Mesothelial cell of epicardium (in vitro differentiated cells): ENCODE data around the gene GLIPR2. TPM values are rescaled to one million over a fixed set of nuclear protein-coding genes. Genes with fewer than 3 reads are reported as not detected.

Experiments
- DNase-seq, 2 experiments: peaks; one replicate each; pipeline ENCODE4 v3.0.0; 2021; ENCODE audit warnings: low spot score in 2 of 2; ENCODE audit not compliant: unreplicated experiment in 2 of 2
- H3K27ac Mint-ChIP-seq: 2 replicates; pipeline ENCODE4 v1.8.0; 2021; ENCODE audit warnings: mixed read lengths
- H3K27me3 Mint-ChIP-seq: 2 replicates; pipeline ENCODE4 v1.8.0; 2021; ENCODE audit warnings: low read depth, mixed read lengths
- H3K36me3 Mint-ChIP-seq: 2 replicates; pipeline ENCODE4 v1.8.0; 2021; ENCODE audit warnings: mixed read lengths
- H3K4me1 Mint-ChIP-seq: 2 replicates; pipeline ENCODE4 v1.8.0; 2021; ENCODE audit warnings: mixed read lengths
- H3K4me3 Mint-ChIP-seq: 2 replicates; pipeline ENCODE4 v1.8.0; 2021; ENCODE audit warnings: mild to moderate bottlenecking, moderate library complexity, mixed read lengths
- H3K9me3 Mint-ChIP-seq: 2 replicates; pipeline ENCODE4 v1.8.0; 2021; ENCODE audit warnings: mixed read lengths
- total RNA-seq: library from RNA; stranded (reverse); gene quantifications from 3 replicates; pipeline ENCODE4 v1.2.1, GENCODE V29; 2021
- TF ChIP-seq, protein P1 (sequence below): fragments of 200-600 bp; sonication (generic); IDR thresholded peaks from one replicate; pipeline ENCODE4 v1.5.0; 2021; ENCODE audit warnings: antibody characterized with exemption; ENCODE audit not compliant: unreplicated experiment

The GLIPR2 gene
- total RNA-seq, 1 donor from 2014 or later, result 33.3 TPM

GRCh38 chr9:36092509-36093215, 43.9 kb upstream of the GLIPR2 start:
- H3K9me3 Mint-ChIP-seq, result no peaks in the 10 kb centered on the region
- peaks cover 9% of the 10 kb centered on the region for H3K36me3 Mint-ChIP-seq
- H3K4me3 Mint-ChIP-seq, result no peak overlapping the region
- peak overlapping the region; percentile 19 for H3K27ac Mint-ChIP-seq
- H3K27me3 Mint-ChIP-seq, result no peaks in the 10 kb centered on the region
- peaks cover 15% of the 10 kb centered on the region for H3K4me1 Mint-ChIP-seq
- no peak for DNase-seq
- TF ChIP-seq, protein P1, sequence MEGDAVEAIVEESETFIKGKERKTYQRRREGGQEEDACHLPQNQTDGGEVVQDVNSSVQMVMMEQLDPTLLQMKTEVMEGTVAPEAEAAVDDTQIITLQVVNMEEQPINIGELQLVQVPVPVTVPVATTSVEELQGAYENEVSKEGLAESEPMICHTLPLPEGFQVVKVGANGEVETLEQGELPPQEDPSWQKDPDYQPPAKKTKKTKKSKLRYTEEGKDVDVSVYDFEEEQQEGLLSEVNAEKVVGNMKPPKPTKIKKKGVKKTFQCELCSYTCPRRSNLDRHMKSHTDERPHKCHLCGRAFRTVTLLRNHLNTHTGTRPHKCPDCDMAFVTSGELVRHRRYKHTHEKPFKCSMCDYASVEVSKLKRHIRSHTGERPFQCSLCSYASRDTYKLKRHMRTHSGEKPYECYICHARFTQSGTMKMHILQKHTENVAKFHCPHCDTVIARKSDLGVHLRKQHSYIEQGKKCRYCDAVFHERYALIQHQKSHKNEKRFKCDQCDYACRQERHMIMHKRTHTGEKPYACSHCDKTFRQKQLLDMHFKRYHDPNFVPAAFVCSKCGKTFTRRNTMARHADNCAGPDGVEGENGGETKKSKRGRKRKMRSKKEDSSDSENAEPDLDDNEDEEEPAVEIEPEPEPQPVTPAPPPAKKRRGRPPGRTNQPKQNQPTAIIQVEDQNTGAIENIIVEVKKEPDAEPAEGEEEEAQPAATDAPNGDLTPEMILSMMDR, result no peak

GRCh38 chr9:36093384-36093783, 43.1 kb upstream of the GLIPR2 start:
- Mint-ChIP-seq H3K4me3 (no peak overlapping the region), H3K4me1 (peaks cover 15% of the 10 kb centered on the region), H3K27ac (no peak overlapping the region), H3K36me3 (peaks cover 9% of the 10 kb centered on the region), H3K27me3 (no peaks in the 10 kb centered on the region), H3K9me3 (no peaks in the 10 kb centered on the region)
- DNase-seq, result no peak
- TF ChIP-seq, protein P1, result no peak

DNA sequence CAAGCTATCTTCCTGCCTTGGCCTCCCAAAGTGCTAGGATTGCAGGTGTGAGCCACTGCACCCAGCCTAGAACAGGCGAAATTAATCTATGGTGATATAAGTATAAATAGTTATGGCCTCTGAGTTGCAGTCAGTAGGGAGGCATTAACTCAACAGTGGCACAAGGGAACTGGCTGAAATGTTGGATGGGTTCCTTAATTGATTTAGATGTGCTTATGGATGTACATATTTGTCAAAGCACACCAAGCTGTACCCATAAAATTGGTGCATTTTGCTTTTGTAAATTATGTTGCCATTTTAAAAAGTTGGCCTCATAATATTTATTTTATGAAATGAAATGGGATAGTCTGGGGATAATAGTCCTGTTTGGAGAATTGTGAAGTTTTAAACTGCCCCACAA, 36.8 kb upstream of the GLIPR2 start:
- Mint-ChIP-seq H3K36me3 (peaks cover 2% of the 10 kb centered on the region), H3K9me3 (no peaks in the 10 kb centered on the region), H3K27me3 (no peaks in the 10 kb centered on the region), H3K27ac (peak overlapping the region; percentile 33), H3K4me1 (peaks cover 29% of the 10 kb centered on the region), H3K4me3 (no peak overlapping the region)
- DNase-seq, result no peak
- TF ChIP-seq, protein P1, result no peak

GRCh38 chr9:36100532-36100931, 36.0 kb upstream of the GLIPR2 start:
- Mint-ChIP-seq H3K36me3 (peaks cover 2% of the 10 kb centered on the region), H3K27me3 (no peaks in the 10 kb centered on the region), H3K9me3 (no peaks in the 10 kb centered on the region), H3K4me3 (no peak overlapping the region), H3K4me1 (peaks cover 29% of the 10 kb centered on the region), H3K27ac (peak overlapping the region; percentile 33)
- no peak for DNase-seq
- TF ChIP-seq, protein P1, result no peak

GRCh38 chr9:36101916-36102741, 34.4 kb upstream of the GLIPR2 start:
- Mint-ChIP-seq H3K9me3 (no peaks in the 10 kb centered on the region), H3K36me3 (peaks cover 2% of the 10 kb centered on the region), H3K27me3 (no peaks in the 10 kb centered on the region), H3K4me1 (peaks cover 29% of the 10 kb centered on the region), H3K27ac (peak overlapping the region; percentile 85), H3K4me3 (no peak overlapping the region)
- TF ChIP-seq, protein P1, result no peak
- no peak for DNase-seq
